Body of pancreas (tissue), 4 donors: Measurements from ENCODE around the gene PTK7. TPM values are rescaled to one million over a fixed set of nuclear protein-coding genes. Genes with fewer than 3 reads are reported as not detected.

Source experiments
- ATAC-seq: fragments of 150-250 bp; one replicate; pipeline ENCODE4 v1.9.1; 2016
- DNase-seq, 4 donors: peaks; one replicate each; pipeline ENCODE4 v3.0.0-alpha.2; 2019
- H3K27ac ChIP-seq, 4 donors: fragments of 200-600 bp; sonication (generic); 1 replicate in 3 of 4; 2 replicates in 1 of 4; pipeline versions ENCODE4 v1.5.1 to v1.6.1; 2016 to 2019; ENCODE audit warnings: mild to moderate bottlenecking in 1 of 4, mixed read lengths in 1 of 4, moderate library complexity in 1 of 4
- H3K27me3 ChIP-seq, 2 donors: fragments of 200-600 bp; sonication (generic); one replicate each; pipeline ENCODE4 v1.6.0; 2016; ENCODE audit warnings: mild to moderate bottlenecking in 1 of 2
- H3K36me3 ChIP-seq, 2 donors: fragments of 200-600 bp; sonication (generic); replicated peaks in 1 of 2; 2 replicates each; pipeline ENCODE4 v1.5.1; 2016; ENCODE audit warnings: low read depth in 2 of 2; ENCODE audit not compliant: insufficient read depth in 1 of 2
- H3K4me1 ChIP-seq: fragments of 200-600 bp; sonication (generic); one replicate; pipeline ENCODE4 v1.6.0; 2016
- H3K4me3 ChIP-seq, 2 donors: fragments of 200-600 bp; sonication (generic); 1 replicate in 1 of 2; 2 replicates in 1 of 2; pipeline ENCODE4 v1.5.1; 2016 to 2019
- H3K9me3 ChIP-seq, 3 donors: fragments of 200-600 bp; sonication (generic); 1 replicate in 2 of 3; 2 replicates in 1 of 3; pipeline ENCODE4 v1.5.1; 2016
- CTCF ChIP-seq, 7 experiments: fragments of 450-650 bp in 4 of 7; fragments of 200-600 bp in 3 of 7; sonication (generic) in 3 of 7; IDR thresholded peaks; one replicate each; pipeline ENCODE4 v1.5.1; 2016 to 2019; ENCODE audit warnings: antibody characterized with exemption in 7 of 7
- POLR2A ChIP-seq, 3 donors: fragments of 450-650 bp; IDR thresholded peaks; one replicate each; pipeline ENCODE4 v1.6.1; 2016; ENCODE audit warnings: antibody characterized with exemption in 3 of 3, mild to moderate bottlenecking in 2 of 3
- WGBS, 2 donors: methylation state at CpG; one replicate each; pipeline ENCODE4 v1.1.5; 2017; 5-methylcytosine and 5-hydroxymethylcytosine counted together
- intact Hi-C: fragments of 100-400 bp; cut with DNase I; formaldehyde crosslinking; loops from one replicate; pipeline ENCODE4 v1.15.1; 2023
- total RNA-seq, 2 donors: library from RNA; depleted of rRNA; stranded (reverse); fragments of >200 nt; gene quantifications; one replicate each; pipeline ENCODE4 v1.1.0, GENCODE V29; 2016

PTK7 gene
- total RNA-seq, 2 donors from 2014 or later, result 26.4 to 28.0 TPM

GRCh38 chr6:43119482-43119881 lies 43.4 kb downstream of the PTK7 start:
- no peak for TF ChIP-seq CTCF (IDR thresholded peaks at IDR 0.05)
- TF ChIP-seq POLR2A (IDR thresholded peaks at IDR 0.05), result no peak
- intact Hi-C loops, result no loop called here
- H3K27ac ChIP-seq, result no peak overlapping the region
- 59 to 61% methylated on average over 4 of the region's 4 CpGs for whole genome bisulfite sequencing, 2 donors
- peaks cover 1% of the 10 kb centered on the region for H3K4me1 ChIP-seq
- ATAC-seq (no peak), DNase-seq (no peak)
- H3K4me3 ChIP-seq, result no peak overlapping the region
- no peaks in the 10 kb centered on the region for H3K9me3 ChIP-seq
- H3K27me3 ChIP-seq, result no peaks in the 10 kb centered on the region
- H3K36me3 ChIP-seq, result no peaks in the 10 kb centered on the region

GRCh38 chr6:43120101-43120763 lies 44.1 kb downstream of the PTK7 start:
- WGBS, 2 donors, result 85 to 87% methylated on average over 6 to 9 of the region's 9 CpGs
- no peak for TF ChIP-seq POLR2A (IDR thresholded peaks at IDR 0.05)
- TF ChIP-seq CTCF (IDR thresholded peaks at IDR 0.05), result no peak
- DNase-seq (no peak), ATAC-seq (no peak)
- no peak overlapping the region for H3K27ac ChIP-seq
- no peaks in the 10 kb centered on the region for H3K9me3 ChIP-seq
- intact Hi-C loops, result no loop called here
- H3K4me1 ChIP-seq, result no peaks in the 10 kb centered on the region
- H3K27me3 ChIP-seq, result no peaks in the 10 kb centered on the region
- no peaks in the 10 kb centered on the region for H3K36me3 ChIP-seq
- no peak overlapping the region for H3K4me3 ChIP-seq

- H3K27me3 ChIP-seq, result no peaks in the 10 kb centered on the region
- TF ChIP-seq POLR2A (IDR thresholded peaks at IDR 0.05) (no peak), CTCF (IDR thresholded peaks at IDR 0.05) (no peak)
- intact Hi-C loops, result no loop called here
- 77 to 79% methylated on average over 9 of the region's 9 CpGs for WGBS, 2 donors
- H3K36me3 ChIP-seq, result no peaks in the 10 kb centered on the region
- peak; percentile 39 for ATAC-seq
- H3K4me1 ChIP-seq, result no peaks in the 10 kb centered on the region
- H3K9me3 ChIP-seq, result no peaks in the 10 kb centered on the region
- peak; percentile 29 to 54 (median 46) for DNase-seq
- peak overlapping the region in 2 of 4 donors; percentile 32 to 55 for H3K27ac ChIP-seq
- H3K4me3 ChIP-seq, result no peak overlapping the region
Measured at GRCh38 chr6:43120944-43121913, 45.1 kb downstream of the PTK7 start.

- DNase-seq (no peak), ATAC-seq (no peak)
- Histone ChIP-seq H3K27me3 (no peaks in the 10 kb centered on the region), H3K4me1 (no peaks in the 10 kb centered on the region), H3K9me3 (no peaks in the 10 kb centered on the region), H3K4me3 (no peak overlapping the region), H3K27ac (no peak overlapping the region), H3K36me3 (no peaks in the 10 kb centered on the region)
- 69 to 100% methylated on average over 1 to 2 of the region's 2 CpGs for WGBS, 2 donors
- intact Hi-C loops, result no loop called here
- no peak for TF ChIP-seq POLR2A (IDR thresholded peaks at IDR 0.05)
- no peak for TF ChIP-seq CTCF (IDR thresholded peaks at IDR 0.05)
Measured at GRCh38 chr6:43122146-43122545, 46.0 kb downstream of the PTK7 start.
